ENCODE results near the gene TTLL13.
A peak's percentile ranks its signal among the peaks of the same experiment; 100 is the strongest.

- TF ChIP-seq CTCF (IDR thresholded peaks at IDR 0.05 in 8 of 11, conservative IDR thresholded peaks at IDR 0.05 in 3 of 11) (peak in 10 of 11 experiments; percentile 20 to 67 (median 57)), POLR2A (IDR thresholded peaks at IDR 0.05) (no peak)
These were observed 37.3 kb downstream of the TTLL13 start for GRCh38 chr15:90286678-90287077.

Data from spleen (tissue), 7 donors.